ENCODE measurements around the gene IGF2R.

Gene IGF2R

GRCh38 chr6:160092602-160093001, 123.7 kb downstream of the IGF2R start:
- in situ Hi-C loops (cut with HindIII; ENCODE audit: low sequenced_read_pairs): no loop called here
- no peak for DNase-seq (ENCODE audit: low read depth, low spot score)
- no peak for TF ChIP-seq CTCF (IDR thresholded peaks at IDR 0.05; ENCODE audit: low read depth, low read length)
- no peak overlapping the region for H3K4me3 ChIP-seq (ENCODE audit: low read depth, low read length)

- in situ Hi-C loops (cut with HindIII; ENCODE audit: low sequenced_read_pairs): no loop called here
Observed at GRCh38 chr6:160093061-160093460, 124.2 kb downstream of the IGF2R start.

GRCh38 chr6:160093946-160094345, 125.1 kb downstream of the IGF2R start:
- TF ChIP-seq CTCF (IDR thresholded peaks at IDR 0.05; ENCODE audit: low read depth, low read length): no peak
- no peak for DNase-seq (ENCODE audit: low read depth, low spot score)
- H3K4me3 ChIP-seq (ENCODE audit: low read depth, low read length): no peak overlapping the region
- in situ Hi-C loops (cut with HindIII; ENCODE audit: low sequenced_read_pairs): no loop called here

More at GRCh38 chr6:160093061-160093460, 124.2 kb downstream of the IGF2R start:
- no peak for DNase-seq (ENCODE audit: low read depth, low spot score)
- H3K4me3 ChIP-seq (ENCODE audit: low read depth, low read length): no peak overlapping the region
- no peak for TF ChIP-seq CTCF (IDR thresholded peaks at IDR 0.05; ENCODE audit: low read depth, low read length)

- in situ Hi-C loops (cut with HindIII; ENCODE audit: low sequenced_read_pairs): no loop called here
- H3K4me3 ChIP-seq (ENCODE audit: low read depth, low read length): no peak overlapping the region
- no peak for DNase-seq (ENCODE audit: low read depth, low spot score)
- no peak for TF ChIP-seq CTCF (IDR thresholded peaks at IDR 0.05; ENCODE audit: low read depth, low read length)
Observed at GRCh38 chr6:160095146-160095845, 126.4 kb downstream of the IGF2R start.

- DNase-seq (ENCODE audit: low read depth, low spot score): peak; percentile 29
- TF ChIP-seq CTCF (IDR thresholded peaks at IDR 0.05; ENCODE audit: low read depth, low read length): no peak
- H3K4me3 ChIP-seq (ENCODE audit: low read depth, low read length): no peak overlapping the region
- in situ Hi-C loops (cut with HindIII; ENCODE audit: low sequenced_read_pairs): no loop called here
Observed at GRCh38 chr6:160101277-160102205, 132.7 kb downstream of the IGF2R start.

GRCh38 chr6:160102399-160102798, 133.5 kb downstream of the IGF2R start:
- no peak for TF ChIP-seq CTCF (IDR thresholded peaks at IDR 0.05; ENCODE audit: low read depth, low read length)
- DNase-seq (ENCODE audit: low read depth, low spot score): no peak
- in situ Hi-C loops (cut with HindIII; ENCODE audit: low sequenced_read_pairs): no loop called here
- H3K4me3 ChIP-seq (ENCODE audit: low read depth, low read length): no peak overlapping the region

All from astrocyte of the spinal cord (primary cell).